HG02885 (cell line): ENCODE results near the gene LEFTY1.

ENCODE experiments used
- ATAC-seq: cut with Tn5 transposase; IDR thresholded peaks from one replicate; pipeline ENCODE4 v1.9.1; 2021; ENCODE audit warnings: mild to moderate bottlenecking; ENCODE audit not compliant: unreplicated experiment, poor library complexity

LEFTY1 gene

DNA sequence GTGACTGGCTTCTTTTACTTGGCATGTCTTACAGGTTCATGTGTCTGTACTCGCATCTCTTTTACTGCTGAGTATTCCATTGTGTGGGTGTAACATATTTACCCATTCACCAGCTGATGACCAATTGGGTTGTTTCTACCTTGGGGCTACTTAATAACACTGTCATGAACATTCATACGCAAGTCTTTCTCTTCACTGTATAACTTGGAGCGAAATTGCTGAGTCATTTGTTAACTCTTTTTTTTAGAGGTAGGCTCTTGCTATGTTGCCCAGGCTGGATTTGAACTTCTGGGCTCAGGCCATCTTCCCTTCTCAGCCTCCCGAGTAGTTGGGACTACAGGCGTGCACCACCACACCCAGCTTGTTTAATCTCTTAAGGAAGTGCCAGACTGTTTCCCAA is 28.6 kb upstream of the LEFTY1 start:
- no peak for ATAC-seq

DNA sequence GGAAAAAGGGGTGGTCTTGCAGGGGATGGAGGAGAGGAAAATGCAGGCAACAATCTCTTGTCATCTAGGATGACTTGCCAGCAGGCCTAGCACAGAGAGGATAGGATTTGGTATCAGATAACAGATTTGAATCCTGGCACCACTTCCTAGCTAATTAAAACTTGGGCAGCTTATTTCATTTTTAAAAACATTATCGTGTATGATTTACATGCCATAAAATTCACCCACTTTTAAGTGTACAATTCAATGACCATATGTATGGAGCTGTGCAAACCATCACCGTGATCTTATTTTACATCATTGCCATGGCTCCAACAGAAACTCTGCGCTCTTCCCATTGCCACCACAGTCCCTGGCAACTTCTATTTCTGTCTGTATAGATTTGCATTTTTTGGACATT is 28.2 kb upstream of the LEFTY1 start:
- no peak for ATAC-seq

DNA sequence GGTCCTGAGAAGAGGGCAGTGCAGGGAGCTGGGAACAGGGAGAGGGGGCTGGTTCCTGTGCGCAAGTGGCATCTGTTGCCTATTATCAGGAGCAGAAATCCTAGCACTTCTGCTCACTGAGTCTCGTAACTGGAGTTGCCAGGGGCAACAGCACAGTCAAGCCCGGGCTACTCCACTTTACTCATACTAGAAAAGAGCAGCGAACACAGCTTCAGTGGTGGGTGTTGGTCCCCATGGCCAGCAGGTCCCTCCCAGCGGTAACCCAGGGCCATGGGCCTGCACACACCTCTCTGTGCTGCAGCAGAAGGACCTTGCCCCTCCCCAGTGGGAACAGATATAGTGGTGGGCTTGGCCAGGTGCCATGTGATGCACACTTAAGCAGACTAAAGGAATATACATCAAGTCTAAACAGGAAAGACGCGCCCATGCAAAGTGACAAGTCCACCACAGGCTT is 26.6 kb upstream of the LEFTY1 start:
- ATAC-seq: no peak

DNA sequence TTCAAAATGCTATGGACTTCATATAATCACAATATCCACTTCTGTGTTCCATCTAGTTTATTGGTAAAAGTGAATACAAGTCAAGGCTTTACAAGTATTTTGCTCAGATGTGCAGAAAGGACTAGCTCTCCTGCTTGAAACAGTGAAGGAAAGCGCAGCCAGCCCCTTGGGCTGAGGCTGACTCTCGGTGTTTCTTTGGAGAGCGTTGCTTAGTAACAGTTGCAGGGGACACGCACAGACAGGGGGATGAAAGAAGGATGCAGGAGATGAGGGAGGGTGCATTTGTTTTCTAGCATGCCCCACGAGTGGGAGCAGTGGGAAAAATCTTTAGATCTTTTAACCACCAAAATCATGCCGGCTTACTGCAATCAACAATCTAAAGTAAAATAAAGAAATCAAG is 26.0 kb upstream of the LEFTY1 start:
- no peak for ATAC-seq

DNA sequence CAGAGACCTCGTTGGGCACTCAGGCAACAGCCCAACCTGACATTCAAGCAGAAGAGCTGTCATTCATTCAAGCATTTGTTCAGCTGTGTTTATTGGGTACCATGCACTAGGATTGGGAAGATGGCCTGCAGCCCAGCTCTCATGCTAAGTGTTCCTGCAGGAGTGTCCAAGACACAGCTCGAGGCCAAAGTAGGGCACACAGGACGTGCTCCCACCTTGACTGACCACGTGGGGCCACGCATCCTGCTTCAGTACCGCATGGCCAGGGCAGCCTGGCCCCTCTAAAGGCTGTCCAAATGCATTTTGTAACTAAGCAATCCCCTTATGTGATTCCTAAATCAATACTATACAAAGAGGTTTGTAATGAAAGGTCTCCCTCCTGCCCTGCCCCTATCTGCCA is 25.4 kb upstream of the LEFTY1 start:
- no peak for ATAC-seq

DNA sequence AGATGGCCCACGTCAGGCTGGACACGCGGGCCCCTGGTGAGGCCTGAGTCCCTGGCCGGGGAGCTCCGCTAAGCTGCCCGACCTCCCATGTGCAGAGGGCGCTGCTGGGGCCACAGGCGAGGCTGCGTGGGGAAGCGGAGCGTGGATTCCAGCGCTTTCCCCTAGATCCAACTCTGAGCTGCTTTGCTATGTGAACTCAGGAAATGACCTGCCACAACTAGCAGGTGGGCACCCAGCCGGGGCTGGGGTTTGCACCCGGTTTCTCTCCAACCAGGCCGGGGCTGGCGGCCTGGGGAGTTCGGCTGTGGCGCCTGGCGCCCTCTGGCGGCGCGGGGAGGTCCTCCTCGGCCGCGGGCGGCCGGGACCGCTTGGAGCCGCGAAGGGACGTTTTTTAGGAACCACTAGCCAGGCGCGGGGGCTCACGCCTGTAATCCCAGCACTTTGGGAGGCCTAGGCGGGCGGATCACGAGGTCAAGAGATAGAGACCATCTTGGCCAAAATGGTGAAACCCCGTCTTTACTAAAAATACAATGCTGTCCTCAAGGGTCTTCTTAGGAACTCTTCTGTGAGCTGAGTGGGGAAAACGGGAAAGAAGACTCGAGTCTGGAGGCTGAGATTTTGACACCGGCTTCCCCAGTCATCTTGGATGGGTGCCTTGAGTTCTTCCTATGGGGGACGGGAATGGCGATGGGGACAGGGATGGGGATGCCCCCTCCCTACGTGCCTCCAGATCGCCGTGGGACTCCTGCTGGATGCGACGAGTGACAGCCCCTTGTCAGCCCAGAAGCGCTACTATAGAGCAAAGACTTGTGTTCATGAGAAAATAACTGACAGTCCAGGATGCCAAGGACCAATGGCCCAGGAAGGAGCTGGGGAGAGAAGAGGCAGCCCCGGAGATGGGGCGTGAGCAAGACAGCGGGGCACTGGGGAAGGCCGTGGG is 22.5 kb upstream of the LEFTY1 start:
- peak; percentile 75 for ATAC-seq

DNA sequence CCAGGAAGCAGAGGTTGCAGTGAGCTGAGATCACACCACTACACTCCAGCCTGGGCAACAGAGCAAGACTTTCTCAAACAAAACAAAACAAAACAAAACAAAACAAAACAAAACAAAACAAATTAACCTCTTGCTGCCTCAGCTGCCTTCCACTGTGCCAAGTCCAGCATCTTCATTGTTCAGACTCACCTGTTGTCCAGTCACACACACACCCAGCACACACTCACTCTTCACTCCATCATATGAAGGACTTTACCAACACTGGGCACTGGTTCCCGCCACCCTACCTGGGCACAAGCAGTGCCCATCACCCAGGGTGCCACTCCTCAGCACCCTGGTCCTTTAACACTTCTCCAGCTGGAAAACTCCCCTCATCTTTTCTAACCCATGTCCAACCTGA is 20.5 kb upstream of the LEFTY1 start:
- no peak for ATAC-seq

DNA sequence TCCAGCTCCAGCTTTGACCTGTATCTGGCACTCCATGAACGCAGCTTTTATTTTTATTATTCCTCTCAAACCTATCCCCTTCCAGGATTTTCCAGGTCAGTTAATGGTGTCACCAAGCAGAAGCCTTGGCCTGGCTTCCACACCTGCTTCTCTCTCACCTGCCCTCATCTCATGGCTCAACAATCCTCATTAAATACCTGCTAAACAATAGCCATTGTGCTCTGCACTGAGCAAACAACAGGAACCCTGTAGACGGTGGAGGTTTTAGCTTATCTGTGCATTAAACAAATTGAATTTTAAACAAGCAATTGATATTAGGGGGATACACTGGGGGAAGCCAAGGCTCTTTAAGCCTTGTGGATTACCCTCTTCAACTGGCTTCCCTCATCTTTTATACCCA is 19.8 kb upstream of the LEFTY1 start:
- no peak for ATAC-seq

DNA sequence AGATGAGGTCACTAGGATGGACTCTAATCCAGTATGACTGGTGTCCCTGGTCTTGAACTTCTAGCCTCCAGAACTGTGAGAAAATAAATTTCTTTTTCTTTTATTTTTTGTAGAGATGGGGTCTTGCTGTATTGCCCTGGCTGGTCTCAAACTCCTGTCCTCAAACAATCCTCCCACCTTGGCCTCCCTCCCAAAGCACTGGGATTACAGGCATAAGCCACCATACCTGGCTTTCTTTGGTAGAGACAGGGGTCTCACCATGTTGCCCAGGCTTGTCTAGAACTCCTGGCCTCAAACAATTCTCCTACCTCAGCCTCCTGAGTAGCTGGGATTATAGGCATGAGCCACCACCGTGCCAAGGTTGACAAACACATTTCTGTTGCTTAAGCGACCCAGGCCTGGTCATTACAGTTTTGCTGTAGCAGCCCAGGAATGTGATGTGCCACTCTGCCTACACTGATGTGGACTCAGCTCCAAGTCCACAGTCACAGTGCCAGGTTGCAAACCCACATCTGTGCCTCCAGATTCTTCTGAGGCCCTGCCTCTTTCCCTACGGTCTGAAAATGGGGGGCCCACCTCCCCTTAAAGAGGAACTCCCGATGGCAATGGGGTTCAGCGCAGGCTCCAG is 19.2 kb upstream of the LEFTY1 start:
- no peak for ATAC-seq

DNA sequence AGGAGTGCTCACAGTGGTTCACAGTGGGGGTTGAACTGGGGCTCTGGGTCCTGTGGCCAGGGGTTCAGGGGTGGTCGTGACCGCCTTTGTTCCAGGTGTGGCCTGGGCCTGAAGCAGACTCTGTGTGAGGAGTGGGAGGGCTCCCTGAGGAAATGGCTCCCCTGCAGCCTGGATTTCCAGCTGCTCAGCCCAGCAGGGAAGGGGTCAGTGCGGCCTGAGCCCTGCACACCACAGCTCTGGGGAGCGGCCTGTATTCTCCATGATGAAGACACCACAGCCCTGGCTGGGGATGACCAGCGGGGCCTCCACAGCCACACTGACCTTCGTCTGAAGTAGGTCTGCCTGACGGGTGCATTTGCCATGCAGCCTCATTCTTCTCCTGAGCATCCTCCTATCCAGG is 18.4 kb upstream of the LEFTY1 start:
- no peak for ATAC-seq

DNA sequence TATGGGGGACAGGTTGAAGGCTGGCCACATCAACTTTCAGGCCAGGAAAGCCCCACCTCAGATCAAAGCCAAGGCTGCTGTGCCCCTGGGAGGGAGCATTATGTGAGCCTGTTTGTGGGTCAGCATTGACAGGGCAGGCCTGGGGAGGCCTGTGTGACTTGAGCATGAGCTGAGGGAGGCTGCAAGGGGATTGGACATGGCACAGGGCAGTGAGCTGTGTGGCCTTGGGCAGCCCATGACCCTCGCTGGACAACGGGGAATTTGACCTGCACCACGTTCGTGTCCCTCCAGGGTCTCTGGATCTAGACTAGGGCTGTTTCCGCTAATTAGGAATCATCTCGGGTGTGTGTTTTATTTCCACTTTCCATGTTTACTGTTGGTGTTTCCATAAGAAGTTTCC is 17.5 kb upstream of the LEFTY1 start:
- ATAC-seq: no peak

DNA sequence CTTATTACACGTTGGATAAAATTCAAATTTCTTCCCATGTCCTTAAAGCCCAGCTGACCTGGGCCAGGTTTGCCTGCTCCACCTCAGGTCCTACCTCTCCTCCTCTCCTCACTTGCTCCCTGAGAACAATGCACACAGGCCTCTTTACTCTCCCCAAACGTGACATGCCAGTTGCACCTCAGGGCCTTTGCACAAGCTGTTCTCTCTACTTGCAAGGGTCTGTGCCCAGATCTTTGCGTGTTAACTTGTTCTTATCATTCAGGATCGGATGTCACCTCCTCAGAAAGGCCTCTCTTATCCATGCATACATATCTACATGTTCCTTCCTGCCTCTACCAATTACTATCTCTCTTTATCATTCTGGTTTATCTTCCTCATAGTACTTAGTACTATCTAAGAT is 14.7 kb upstream of the LEFTY1 start:
- ATAC-seq: no peak

DNA sequence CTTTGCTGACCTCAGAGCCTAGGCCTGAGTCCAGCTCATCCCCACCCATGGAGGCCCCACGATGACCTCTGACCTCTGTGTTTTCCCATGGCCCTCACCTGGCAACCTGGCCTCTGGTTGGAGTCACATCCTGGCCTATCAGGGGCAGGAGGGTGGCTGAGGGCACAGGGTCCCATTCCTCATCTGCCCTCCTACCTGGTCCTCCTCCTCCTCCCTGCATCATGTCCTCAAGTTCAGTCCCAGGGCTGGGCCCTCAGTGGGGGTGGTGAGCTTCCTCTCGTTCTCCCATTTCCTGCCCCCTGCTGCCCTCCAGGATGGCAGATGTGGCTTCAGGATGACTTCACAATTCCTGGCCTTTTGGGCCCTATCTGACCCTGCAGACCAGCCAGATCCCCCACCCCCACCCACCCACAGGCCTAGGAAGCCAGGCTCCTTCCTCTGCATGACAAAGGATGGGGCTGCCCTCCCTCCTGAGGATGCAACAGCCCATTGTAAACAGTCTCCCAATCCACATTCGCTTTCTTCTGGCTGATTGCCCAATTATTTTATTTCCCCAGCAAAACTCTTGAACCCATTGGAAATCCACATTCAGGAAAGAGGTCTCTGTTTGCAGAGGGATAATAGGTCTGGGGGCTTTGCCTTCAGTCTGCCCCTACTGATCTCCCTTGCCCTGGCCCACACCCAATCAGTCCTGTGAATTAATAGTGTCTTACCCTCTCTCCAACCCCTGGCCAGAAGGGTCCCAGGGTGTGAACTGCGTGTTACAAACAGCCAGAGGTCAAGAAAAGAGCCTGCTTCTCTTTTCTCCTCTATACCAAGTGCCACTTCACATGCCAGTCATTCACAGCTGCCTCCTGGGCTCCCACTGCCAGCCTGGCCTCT is 10.3 kb upstream of the LEFTY1 start:
- no peak for ATAC-seq

DNA sequence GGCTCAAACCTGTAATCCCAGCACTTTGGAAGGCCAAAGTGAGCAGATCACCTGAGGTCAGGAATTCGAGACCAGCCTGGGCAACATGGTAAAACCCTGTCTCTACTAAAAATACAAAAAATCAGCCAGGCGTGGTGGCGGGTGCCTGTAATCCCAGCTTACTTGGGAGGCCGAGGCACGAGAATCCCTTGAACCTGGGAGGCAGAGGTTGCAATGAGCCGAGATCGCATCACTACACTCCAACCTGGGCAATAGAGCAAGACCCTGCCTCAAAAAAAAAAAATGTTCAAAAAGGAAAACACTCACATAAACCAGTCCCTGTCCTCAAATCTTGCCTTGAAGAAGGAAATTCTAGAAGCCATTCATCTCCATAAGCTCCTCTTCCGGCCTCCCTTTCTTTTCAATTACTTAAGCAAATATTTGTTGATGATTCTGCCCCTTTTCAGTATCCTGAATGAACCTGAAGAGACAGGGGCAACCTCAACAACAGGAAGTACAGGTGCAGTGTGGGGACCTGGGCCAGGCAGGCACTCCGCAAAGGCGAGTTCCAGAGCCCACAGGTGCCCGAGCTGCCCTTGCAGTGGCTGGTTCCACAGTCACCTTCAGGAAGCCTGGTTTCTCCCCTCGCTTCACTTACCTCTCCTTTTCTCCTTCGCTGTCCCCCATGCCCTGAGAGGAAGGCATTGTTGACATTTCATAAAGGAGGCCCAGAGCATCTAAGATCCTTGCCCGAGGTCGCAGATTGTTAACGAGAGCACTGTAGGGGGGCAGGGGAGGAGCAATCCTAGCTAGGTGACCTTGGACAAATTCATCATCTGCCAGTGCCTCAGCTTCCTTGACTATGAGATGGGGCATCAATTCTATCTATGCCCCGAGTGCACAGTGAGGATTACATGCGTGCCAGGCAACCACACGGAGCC is 8.9 kb upstream of the LEFTY1 start:
- no peak for ATAC-seq

DNA sequence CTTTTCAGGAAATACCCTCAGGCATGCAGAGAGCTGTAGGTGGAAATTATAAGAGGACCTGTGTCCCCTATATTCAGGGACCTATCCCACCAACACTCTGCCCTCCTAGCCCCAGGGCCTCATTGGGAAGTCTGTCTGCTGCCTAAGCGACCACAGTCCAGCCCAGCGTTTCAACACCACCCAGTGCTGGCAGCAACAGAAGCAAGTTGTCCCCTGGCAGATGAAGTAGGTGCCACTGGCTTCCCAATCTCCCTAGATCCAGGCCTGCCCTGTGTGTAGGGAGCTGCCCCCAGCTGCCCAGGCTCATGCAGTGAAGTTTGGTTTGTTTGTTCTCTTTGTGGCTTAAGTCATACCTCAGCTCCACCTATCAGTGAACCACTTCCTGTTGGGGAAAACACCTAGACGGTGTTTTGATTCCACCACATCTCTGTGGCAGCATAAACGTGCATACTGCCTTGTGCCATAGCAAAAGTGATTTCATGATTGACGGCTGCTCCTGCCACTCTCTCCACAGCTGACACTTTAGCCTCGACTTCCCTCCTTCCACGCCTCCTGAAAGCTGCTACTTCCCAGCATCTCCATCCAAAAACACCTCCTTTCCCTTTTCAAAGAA is 8.1 kb upstream of the LEFTY1 start:
- peak; percentile 100 for ATAC-seq

DNA sequence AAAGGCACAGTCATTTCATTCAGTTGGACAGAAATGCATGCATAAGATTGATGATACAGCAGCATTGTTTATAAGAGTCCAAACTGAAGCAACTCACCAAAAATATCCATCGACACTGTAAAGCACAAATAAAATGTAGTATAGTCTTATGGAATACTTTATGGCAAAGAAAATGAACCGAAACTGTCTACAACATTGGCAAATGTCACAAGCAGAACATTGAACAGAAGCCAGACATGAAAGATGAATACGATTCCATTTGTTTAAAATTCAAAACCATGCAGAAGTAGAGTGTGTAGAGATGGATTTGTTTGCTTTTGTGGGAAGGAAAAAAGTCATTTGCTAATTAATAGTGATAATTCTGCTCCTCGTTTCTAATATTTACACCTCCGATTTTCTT is 7.5 kb upstream of the LEFTY1 start:
- no peak for ATAC-seq

DNA sequence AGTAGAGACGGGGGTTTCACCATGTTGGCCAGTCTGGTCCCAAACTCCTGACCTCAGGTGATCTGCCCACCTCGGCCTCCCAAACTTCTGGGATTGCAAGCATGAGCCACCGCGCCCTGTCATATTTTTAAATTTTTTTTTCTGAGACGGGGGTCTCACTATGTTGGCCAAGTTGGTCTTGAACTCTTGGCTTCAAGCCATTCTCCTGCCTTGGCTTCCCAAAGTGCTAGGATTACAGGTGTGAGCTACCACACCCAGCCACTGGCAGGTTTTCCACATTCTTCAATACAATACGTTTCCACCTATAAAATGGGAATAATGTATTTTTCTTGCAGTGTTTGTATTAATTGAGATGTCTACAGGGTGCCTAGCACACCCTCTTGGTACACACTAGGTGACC is 3.4 kb upstream of the LEFTY1 start:
- ATAC-seq: no peak

DNA sequence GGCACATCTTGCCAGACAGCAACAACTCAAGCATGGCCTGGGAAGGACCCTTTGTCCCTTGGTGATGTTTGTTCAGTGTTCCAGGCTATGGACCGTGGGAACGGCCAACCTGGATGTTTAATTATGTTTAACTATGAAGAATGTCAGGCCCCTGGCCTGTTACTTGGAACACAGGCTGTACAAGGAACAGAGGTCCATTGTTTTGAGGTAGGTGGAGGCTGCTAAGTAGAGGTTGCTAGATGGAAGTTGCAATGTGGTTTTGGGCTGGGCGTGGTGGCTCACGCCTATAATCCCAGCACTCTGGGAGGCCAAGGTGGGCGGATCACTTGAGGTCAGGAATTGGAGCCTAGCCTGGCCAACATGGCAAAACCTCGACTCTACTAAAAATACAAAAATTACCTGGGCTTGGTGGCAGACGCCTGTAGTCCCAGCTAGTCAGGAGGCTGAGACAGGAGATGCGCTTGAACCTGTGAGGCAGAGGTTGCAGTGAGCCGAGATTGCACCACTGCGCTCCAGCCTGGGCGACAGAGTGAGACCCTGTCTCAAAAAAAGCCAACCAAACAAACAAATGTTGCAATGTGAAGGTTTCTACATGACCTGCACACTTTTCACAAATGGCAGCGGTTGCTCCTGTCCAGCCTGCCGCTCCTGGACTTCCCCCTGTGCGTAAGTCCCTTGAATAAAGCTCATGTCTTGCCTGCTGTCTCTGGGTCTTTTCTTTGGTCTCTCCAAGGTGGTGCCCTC is 2.5 kb upstream of the LEFTY1 start:
- no peak for ATAC-seq
